NT2/D1 (cell line): ENCODE results near the gene POU6F1.

Experiments
- YY1 ChIP-seq: IDR thresholded peaks from 2 replicates; pipeline ENCODE4 v1.6.1; 2011; ENCODE audit not compliant: insufficient read length, insufficient read depth
- ZNF274 ChIP-seq: IDR thresholded peaks from 2 replicates; pipeline ENCODE4 v1.6.1; 2011; ENCODE audit warnings: mild to moderate bottlenecking, low read depth, low read length

DNA sequence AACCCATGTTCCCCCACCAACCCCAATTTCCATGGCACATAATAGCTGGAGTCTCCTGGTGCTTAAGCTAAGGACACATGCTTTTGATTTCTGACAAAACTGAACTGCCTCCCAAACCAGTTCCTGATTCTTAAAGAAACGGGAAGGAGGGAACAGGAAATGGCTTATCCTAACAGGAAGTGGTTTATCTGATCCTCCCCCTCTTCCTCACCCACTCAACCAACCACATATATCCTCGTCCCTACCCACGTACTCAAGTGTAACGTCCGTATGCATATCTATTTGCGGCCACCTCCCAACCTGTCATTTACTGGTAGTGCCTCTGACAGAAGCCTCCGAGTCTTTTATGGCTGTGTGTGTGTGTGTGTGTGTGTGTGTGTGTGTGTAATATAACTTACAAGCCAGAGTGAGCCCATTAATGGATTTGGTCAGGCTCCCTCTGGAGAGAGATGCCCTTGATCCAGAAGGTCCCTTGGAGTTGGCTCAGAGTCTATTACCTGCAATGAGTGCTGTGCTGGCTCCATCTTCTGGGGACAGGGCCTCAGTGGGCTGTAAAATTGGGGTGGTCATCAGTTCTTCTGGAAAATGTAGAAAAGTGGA is 28.5 kb upstream of the POU6F1 start:
- TF ChIP-seq ZNF274 (no peak), YY1 (no peak)
